Liver (tissue), 9 donors: ENCODE measurements around the gene ALK. TPM values are rescaled to one million over a fixed set of nuclear protein-coding genes. Genes with fewer than 3 reads are reported as not detected.

Experiments
- DNase-seq: peaks from one replicate; pipeline ENCODE4 v3.0.0-alpha.2; 2017; ENCODE audit warnings: low spot score
- H3K27ac ChIP-seq, 2 donors: one replicate each; pipeline ENCODE4 v1.7.0; 2013; ENCODE audit warnings: inconsistent platforms in 2 of 2, low read length in 2 of 2, control low read depth in 1 of 2, low read depth in 1 of 2, mild to moderate bottlenecking in 1 of 2
- H3K27me3 ChIP-seq, 4 donors: one replicate each; pipeline versions ENCODE4 v1.6.1 to v1.7.0; 2013; ENCODE audit warnings: low read length in 3 of 4, inconsistent platforms in 1 of 4, mild to moderate bottlenecking in 1 of 4, moderate library complexity in 1 of 4; ENCODE audit not compliant: control insufficient read depth in 4 of 4, insufficient read depth in 4 of 4
- H3K36me3 ChIP-seq, 4 donors: one replicate each; pipeline versions ENCODE4 v1.6.1 to v1.7.0; 2013; ENCODE audit warnings: low read length in 3 of 4, mild to moderate bottlenecking in 3 of 4, low read depth in 1 of 4, moderate library complexity in 1 of 4; ENCODE audit not compliant: control insufficient read depth in 4 of 4, insufficient read depth in 3 of 4
- H3K4me1 ChIP-seq, 4 donors: one replicate each; pipeline versions ENCODE4 v1.6.1 to v1.7.0; 2013; ENCODE audit warnings: low read length in 3 of 4, mild to moderate bottlenecking in 3 of 4, moderate library complexity in 1 of 4; ENCODE audit not compliant: control insufficient read depth in 4 of 4, insufficient read depth in 4 of 4
- H3K4me3 ChIP-seq, 3 donors: one replicate each; pipeline versions ENCODE4 v1.6.1 to v1.7.0; 2013; ENCODE audit warnings: low read length in 3 of 3, control low read depth in 1 of 3, low read depth in 1 of 3, mild to moderate bottlenecking in 1 of 3
- H3K9ac ChIP-seq, 2 donors: one replicate each; pipeline ENCODE4 v1.7.0; 2013; ENCODE audit warnings: low read length in 2 of 2, mild to moderate bottlenecking in 2 of 2, moderate library complexity in 2 of 2, control low read depth in 1 of 2, low read depth in 1 of 2
- H3K9me3 ChIP-seq, 4 donors: one replicate each; pipeline versions ENCODE4 v1.6.1 to v1.7.0; 2013; ENCODE audit warnings: low read length in 3 of 4; ENCODE audit not compliant: control insufficient read depth in 4 of 4
- ATF3 ChIP-seq: IDR thresholded peaks from 2 replicates; pipeline ENCODE4 v1.6.1; 2016; ENCODE audit warnings: antibody characterized with exemption
- EGR1 ChIP-seq, 2 donors: IDR thresholded peaks; 2 replicates each; pipeline ENCODE4 v1.6.1; 2016 to 2018; ENCODE audit warnings: antibody characterized with exemption in 2 of 2, low read depth in 2 of 2
- FOXA1 ChIP-seq: IDR thresholded peaks from 2 replicates; pipeline ENCODE4 v1.6.1; 2016; ENCODE audit warnings: antibody characterized with exemption
- FOXA2 ChIP-seq: IDR thresholded peaks from 2 replicates; pipeline ENCODE4 v1.6.1; 2016; ENCODE audit warnings: antibody characterized with exemption
- GABPA ChIP-seq, 2 donors: IDR thresholded peaks in 1 of 2; conservative IDR thresholded peaks in 1 of 2; 2 replicates each; pipeline ENCODE4 v1.6.1; 2016; ENCODE audit warnings: antibody characterized with exemption in 2 of 2, mild to moderate bottlenecking in 1 of 2, moderate library complexity in 1 of 2
- HNF4G ChIP-seq: IDR thresholded peaks from 2 replicates; pipeline ENCODE4 v1.6.1; 2016; ENCODE audit warnings: antibody characterized with exemption
- JUND ChIP-seq, 2 donors: IDR thresholded peaks; 2 replicates each; pipeline ENCODE4 v1.6.1; 2016; ENCODE audit warnings: antibody characterized with exemption in 2 of 2
- MAX ChIP-seq: IDR thresholded peaks from 2 replicates; pipeline ENCODE4 v1.6.1; 2016; ENCODE audit warnings: antibody characterized with exemption
- NR2F2 ChIP-seq: IDR thresholded peaks from 2 replicates; pipeline ENCODE4 v1.6.1; 2016; ENCODE audit warnings: antibody characterized with exemption
- RAD21 ChIP-seq, 2 donors: IDR thresholded peaks; 2 replicates each; pipeline ENCODE4 v1.6.1; 2016; ENCODE audit warnings: antibody characterized with exemption in 2 of 2, mild to moderate bottlenecking in 2 of 2
- RXRA ChIP-seq, 2 donors: IDR thresholded peaks; 2 replicates each; pipeline ENCODE4 v1.6.1; 2017 to 2018; ENCODE audit warnings: antibody characterized with exemption in 2 of 2, mild to moderate bottlenecking in 1 of 2
- SP1 ChIP-seq: IDR thresholded peaks from 2 replicates; pipeline ENCODE4 v1.6.1; 2018; ENCODE audit warnings: antibody characterized with exemption, mild to moderate bottlenecking
- YY1 ChIP-seq: IDR thresholded peaks from 2 replicates; pipeline ENCODE4 v1.6.1; 2016; ENCODE audit warnings: antibody characterized with exemption, mild to moderate bottlenecking
- ZBTB33 ChIP-seq: IDR thresholded peaks from 2 replicates; pipeline ENCODE4 v1.6.1; 2016; ENCODE audit warnings: antibody characterized with exemption
- WGBS: extraction: QIAGEN DNeasy Blood & Tissue Kit; methylation state at CpG from one replicate; pipeline ENCODE4 v1.1.7; 2013; 5-methylcytosine and 5-hydroxymethylcytosine counted together
- polyA plus RNA-seq, 2 donors: library from polyadenylated mRNA; stranded (reverse) in 1 of 2; unstranded in 1 of 2; fragments of 200-250 nt in 1 of 2; fragments of >200 nt in 1 of 2; fragmentation: Nextera tagmentation in 1 of 2; extraction: Ambion mirVana in 1 of 2; gene quantifications; one replicate each; pipeline versions ENCODE4 v1.2.1 to v1.2.3, GENCODE V29; 2013 to 2015
- total RNA-seq, 2 donors: library from RNA; depleted of rRNA; stranded (reverse); fragments of >200 nt; gene quantifications; one replicate each; pipeline ENCODE4 v1.2.3, GENCODE V29; 2014
- TF ChIP-seq, protein P1 (sequence below): IDR thresholded peaks from 2 replicates; pipeline ENCODE4 v1.6.1; 2016; ENCODE audit warnings: antibody characterized with exemption, mild to moderate bottlenecking
- TF ChIP-seq, protein P2 (sequence below): fragments of 150-350 bp; IDR thresholded peaks from 2 replicates; pipeline ENCODE4 v1.5.1; 2017; ENCODE audit warnings: improper control_type of control experiment, low read depth, low read length; ENCODE audit not compliant: missing input control
- donor health status: healthy.
- donor health status: healthy.
- donor health status: healthy.
- donor health status: healthy.
- donor health status: healthy.

Gene ALK
- total and polyA plus RNA-seq, 4 donors: under 0.01 TPM; not detected in 3

- no peaks in the 10 kb centered on the region for H3K36me3 ChIP-seq
- peaks cover 0 to 3% (median 0%) of the 10 kb centered on the region in 4 donors for H3K9me3 ChIP-seq
- no peak for DNase-seq
- H3K4me1 ChIP-seq: no peaks in the 10 kb centered on the region
- H3K4me3 ChIP-seq: no peak overlapping the region
- H3K9ac ChIP-seq: no peak overlapping the region
- TF ChIP-seq EGR1 (IDR thresholded peaks at IDR 0.05; ENCODE audit: low read depth in 2 of 2): no peak
- TF ChIP-seq SP1: no peak
- no peak for TF ChIP-seq RXRA (IDR thresholded peaks at IDR 0.05)
- TF ChIP-seq RAD21 (IDR thresholded peaks at IDR 0.05): no peak
- TF ChIP-seq GABPA (IDR thresholded peaks at IDR 0.05 in 1 of 2, conservative IDR thresholded peaks at IDR 0.05 in 1 of 2): no peak
- TF ChIP-seq NR2F2: no peak
- TF ChIP-seq, protein P1, sequence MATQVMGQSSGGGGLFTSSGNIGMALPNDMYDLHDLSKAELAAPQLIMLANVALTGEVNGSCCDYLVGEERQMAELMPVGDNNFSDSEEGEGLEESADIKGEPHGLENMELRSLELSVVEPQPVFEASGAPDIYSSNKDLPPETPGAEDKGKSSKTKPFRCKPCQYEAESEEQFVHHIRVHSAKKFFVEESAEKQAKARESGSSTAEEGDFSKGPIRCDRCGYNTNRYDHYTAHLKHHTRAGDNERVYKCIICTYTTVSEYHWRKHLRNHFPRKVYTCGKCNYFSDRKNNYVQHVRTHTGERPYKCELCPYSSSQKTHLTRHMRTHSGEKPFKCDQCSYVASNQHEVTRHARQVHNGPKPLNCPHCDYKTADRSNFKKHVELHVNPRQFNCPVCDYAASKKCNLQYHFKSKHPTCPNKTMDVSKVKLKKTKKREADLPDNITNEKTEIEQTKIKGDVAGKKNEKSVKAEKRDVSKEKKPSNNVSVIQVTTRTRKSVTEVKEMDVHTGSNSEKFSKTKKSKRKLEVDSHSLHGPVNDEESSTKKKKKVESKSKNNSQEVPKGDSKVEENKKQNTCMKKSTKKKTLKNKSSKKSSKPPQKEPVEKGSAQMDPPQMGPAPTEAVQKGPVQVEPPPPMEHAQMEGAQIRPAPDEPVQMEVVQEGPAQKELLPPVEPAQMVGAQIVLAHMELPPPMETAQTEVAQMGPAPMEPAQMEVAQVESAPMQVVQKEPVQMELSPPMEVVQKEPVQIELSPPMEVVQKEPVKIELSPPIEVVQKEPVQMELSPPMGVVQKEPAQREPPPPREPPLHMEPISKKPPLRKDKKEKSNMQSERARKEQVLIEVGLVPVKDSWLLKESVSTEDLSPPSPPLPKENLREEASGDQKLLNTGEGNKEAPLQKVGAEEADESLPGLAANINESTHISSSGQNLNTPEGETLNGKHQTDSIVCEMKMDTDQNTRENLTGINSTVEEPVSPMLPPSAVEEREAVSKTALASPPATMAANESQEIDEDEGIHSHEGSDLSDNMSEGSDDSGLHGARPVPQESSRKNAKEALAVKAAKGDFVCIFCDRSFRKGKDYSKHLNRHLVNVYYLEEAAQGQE: no peak
- TF ChIP-seq YY1: no peak
- TF ChIP-seq FOXA1: no peak
- no peak for TF ChIP-seq HNF4G
- no peak for TF ChIP-seq MAX
- TF ChIP-seq ATF3: no peak
- TF ChIP-seq, protein P2, sequence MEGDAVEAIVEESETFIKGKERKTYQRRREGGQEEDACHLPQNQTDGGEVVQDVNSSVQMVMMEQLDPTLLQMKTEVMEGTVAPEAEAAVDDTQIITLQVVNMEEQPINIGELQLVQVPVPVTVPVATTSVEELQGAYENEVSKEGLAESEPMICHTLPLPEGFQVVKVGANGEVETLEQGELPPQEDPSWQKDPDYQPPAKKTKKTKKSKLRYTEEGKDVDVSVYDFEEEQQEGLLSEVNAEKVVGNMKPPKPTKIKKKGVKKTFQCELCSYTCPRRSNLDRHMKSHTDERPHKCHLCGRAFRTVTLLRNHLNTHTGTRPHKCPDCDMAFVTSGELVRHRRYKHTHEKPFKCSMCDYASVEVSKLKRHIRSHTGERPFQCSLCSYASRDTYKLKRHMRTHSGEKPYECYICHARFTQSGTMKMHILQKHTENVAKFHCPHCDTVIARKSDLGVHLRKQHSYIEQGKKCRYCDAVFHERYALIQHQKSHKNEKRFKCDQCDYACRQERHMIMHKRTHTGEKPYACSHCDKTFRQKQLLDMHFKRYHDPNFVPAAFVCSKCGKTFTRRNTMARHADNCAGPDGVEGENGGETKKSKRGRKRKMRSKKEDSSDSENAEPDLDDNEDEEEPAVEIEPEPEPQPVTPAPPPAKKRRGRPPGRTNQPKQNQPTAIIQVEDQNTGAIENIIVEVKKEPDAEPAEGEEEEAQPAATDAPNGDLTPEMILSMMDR: no peak
- WGBS: 63% methylated on average over 6 of the region's 6 CpGs
- no peak overlapping the region for H3K27ac ChIP-seq
- H3K27me3 ChIP-seq: no peaks in the 10 kb centered on the region
These were observed 73.5 kb downstream of the ALK start for GRCh38 chr2:29847886-29848285.

DNA sequence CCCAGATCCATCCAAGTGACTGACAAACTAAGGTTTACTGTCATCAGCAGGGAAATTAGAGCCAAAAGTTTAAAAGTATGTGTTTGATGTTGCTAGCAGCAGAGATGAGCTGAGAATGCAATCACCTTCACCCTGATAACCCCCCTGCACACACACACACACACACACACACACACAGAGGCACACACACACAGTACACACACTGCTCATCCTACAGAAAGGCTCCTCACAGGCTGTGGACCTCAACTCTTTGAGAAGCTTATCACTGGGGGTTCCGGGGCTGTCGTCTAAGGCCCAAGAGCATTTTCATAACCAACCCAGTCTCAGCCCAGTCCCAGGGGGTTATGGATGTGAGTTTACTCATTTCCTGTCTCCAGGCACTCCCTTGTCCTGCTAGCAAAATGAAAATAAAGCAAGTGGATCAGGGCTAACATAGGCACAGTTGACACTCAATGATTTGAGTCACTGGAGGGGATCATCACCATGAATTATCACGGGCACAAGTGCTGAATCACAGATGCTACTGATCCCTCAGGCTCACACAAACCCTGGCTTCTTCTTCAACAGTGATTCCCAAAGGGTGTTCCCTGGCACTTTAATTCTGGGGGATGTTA is 76.6 kb downstream of the ALK start:
- 86% methylated on average over 3 of the region's 3 CpGs for WGBS
- Histone ChIP-seq H3K27me3 (no peaks in the 10 kb centered on the region), H3K36me3 (no peaks in the 10 kb centered on the region), H3K27ac (no peak overlapping the region), H3K9ac (no peak overlapping the region), H3K9me3 (no peaks in the 10 kb centered on the region), H3K4me3 (no peak overlapping the region), H3K4me1 (peaks cover 0 to 3% (median 0%) of the 10 kb centered on the region in 4 donors)
- TF ChIP-seq FOXA2: no peak
- TF ChIP-seq EGR1 (IDR thresholded peaks at IDR 0.05; ENCODE audit: low read depth in 2 of 2): no peak
- TF ChIP-seq ZBTB33: no peak
- no peak for TF ChIP-seq JUND (IDR thresholded peaks at IDR 0.05)
- no peak for TF ChIP-seq SP1
- no peak for DNase-seq
